ENCODE data around the gene RFX5.

The RFX5 gene

DNA sequence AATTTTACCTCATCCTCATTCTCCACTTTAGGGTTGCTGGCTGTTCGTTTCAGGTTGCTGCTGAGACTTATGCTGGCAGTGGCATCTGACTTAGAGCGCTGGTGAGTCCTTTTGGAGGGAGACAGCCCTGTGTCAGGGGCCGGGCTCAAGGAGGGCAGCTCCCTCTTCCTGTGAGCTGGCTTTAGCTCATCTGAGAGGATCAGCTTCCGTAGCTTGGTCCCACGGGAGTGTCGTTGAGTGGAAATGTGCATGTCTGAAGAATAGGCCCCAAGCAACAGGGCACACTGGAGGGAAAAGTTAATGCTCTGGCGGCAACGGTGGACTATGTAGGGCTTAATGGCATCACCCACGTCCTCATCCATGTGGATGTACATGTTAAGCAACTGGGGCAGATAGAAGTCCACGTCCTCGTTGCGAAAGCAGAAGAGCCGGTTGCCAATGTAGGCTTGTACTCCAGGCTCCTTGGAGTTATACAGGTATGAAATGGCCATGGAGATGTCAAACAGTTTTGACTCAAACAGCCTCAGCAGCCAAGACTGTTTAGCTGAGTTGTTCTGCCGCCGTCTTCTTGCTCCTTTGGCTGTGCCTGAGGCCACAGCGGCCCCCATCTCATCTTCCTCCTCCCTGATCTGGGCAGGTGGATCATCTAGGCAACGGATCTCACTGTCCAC is 31.4 kb downstream of the RFX5 start:
- FAIRE-seq, result no peak

- no peak for FAIRE-seq
Measured at GRCh38 chr1:151314137-151314875, 32.7 kb downstream of the RFX5 start.

GRCh38 chr1:151313501-151313900 is 33.6 kb downstream of the RFX5 start:
- FAIRE-seq, result no peak

GRCh38 chr1:151312826-151313225 is 34.2 kb downstream of the RFX5 start:
- no peak for FAIRE-seq

DNA sequence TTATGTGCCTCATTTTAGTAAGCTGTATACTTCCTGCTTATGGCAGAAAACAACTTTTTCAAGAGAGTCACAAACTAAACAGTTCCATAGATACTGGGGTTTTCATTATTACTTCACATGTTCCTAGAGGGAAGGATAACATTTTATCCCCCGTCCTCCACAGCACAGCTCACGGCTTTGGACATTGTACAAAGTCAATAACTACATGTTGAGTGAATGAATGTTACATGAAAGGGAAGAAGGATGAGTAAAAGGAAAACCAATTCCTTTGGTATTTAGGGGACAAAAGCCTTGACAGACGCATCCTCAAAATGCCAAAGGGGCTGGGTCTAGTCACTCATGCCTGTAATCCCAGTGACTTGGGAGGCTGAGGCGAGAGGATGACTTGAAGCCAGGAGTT is 34.6 kb downstream of the RFX5 start:
- FAIRE-seq, result no peak

DNA sequence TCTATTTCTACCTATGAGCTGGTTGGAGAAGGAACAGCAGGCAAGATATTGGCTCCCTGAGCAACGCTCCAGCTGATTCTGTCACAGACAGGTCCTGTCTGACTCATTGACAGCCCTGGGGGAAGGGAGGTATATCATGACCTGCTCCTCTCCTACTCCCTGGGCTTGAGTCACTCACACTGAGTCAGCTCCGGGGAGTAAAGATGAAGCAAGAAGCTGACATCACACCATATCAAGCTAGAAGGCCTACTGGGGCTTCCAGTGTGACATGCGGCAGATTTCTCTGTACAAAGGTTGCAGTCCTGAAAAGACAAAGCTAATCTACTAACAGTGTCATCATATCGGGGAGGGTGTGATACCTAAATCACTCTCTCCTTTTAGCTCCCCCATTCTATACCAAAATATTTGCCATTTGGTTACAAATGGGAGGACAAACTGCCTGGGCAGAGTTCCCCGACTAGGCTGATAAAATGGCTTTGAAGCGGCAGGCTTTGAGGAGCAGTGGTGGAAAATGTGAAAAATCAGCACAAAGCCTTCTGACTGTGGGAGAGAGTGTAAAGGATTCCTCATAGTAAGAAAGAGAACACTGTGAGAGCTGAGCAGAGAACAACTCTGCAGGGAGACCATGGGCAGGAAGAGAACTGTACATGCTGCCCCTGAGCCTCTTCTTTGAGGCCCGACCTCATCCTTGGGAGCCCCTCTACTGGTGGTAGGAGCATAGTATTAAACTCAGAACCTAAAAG is 35.3 kb downstream of the RFX5 start:
- no peak for FAIRE-seq

- FAIRE-seq, result no peak
Measured at GRCh38 chr1:151311011-151311410, 36.0 kb downstream of the RFX5 start.

GRCh38 chr1:151309811-151310323 is 37.2 kb downstream of the RFX5 start:
- no peak for FAIRE-seq

DNA sequence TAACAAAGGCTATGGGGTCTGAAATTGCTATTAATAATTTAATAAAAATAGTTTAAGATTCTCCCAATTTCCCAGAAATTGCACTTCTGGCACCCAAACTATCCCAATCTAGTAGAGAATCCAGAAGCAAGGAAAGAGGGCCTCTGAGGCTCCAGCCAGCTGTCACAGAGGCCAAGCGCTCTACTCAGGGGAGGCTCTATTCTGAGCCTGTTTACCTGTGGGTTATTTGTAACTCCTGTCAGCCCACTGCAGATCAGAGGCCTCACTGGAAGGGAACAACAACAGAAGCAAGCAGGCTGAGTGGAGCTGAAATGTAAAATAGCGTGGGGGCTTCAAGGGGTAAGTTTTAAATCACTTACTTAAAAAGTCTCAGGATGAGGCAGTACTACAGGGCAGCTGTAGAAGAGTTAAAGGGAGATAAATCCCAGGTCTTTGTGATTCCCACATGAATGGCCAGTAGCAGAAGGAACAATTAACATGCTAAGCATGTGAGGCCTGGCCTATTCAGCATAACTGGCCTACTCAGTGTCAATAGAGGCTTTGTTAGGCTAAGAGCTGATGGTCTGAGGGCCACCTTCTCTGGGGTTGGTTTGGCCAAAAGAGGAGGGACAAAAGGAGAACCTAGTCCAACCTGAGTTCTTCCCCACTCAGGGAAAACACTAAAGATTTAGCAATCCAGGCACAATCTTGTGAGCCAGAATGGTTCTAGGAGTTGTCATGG is 52.1 kb downstream of the RFX5 start:
- no peak for FAIRE-seq

DNA sequence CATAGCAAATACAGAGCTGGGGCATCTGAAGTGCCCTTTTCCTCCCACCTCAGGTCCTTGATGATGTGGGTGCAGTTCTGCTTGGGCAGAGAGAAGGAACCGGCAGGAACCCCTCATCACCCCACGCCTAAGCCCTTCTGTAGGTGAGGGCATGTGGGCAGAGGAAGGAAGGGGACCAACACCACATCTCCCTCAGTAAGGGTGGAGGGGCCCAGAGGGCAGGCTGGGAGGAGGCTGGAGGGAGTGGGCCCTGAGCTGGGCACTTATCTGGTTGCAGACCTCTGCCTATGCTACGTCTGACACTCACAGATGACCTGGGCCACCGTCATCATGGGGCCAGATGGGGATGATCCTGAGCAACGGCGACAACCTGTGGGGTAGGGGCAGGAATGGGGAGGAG is 54.0 kb downstream of the RFX5 start:
- FAIRE-seq, result no peak

DNA sequence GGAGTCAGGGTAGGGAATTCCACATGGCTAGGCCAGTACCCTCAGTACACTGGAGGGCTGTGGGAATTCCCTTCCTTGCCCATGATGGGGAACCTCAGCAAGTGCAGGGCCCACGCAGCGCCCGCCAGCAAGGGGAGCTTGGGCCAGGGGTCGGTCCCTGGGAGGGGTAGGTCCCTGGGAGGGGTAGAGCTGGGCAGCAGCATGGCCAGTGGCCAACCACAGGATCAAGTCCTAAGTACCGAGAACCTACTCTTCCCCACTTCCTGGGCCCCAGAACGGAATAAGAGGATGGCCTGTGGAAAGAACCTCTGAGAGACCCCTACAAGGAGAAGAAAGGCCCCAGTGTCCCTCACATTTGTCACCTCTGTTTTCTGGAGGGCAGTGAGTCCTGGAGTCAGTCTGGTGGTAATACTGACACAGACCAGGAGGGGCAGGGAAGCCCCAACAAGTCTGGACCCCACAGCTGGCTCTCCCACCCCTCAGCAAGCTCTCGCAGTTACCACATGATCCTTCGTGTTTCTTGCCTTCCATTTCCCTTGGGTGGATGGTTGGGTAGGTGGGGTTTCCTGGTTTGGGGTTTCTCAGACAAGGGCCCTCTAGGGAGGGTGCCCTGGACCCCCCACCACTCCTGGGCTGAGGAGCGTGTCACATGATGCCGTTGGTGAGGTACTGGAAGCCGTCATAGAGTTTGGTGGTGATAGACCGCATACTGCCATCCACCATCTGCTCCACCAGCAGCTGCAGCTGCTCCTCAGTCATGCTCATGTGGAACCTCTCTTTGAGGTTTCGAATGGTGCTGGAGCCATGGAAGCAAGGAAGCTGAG is 54.6 kb downstream of the RFX5 start:
- no peak for FAIRE-seq

DNA sequence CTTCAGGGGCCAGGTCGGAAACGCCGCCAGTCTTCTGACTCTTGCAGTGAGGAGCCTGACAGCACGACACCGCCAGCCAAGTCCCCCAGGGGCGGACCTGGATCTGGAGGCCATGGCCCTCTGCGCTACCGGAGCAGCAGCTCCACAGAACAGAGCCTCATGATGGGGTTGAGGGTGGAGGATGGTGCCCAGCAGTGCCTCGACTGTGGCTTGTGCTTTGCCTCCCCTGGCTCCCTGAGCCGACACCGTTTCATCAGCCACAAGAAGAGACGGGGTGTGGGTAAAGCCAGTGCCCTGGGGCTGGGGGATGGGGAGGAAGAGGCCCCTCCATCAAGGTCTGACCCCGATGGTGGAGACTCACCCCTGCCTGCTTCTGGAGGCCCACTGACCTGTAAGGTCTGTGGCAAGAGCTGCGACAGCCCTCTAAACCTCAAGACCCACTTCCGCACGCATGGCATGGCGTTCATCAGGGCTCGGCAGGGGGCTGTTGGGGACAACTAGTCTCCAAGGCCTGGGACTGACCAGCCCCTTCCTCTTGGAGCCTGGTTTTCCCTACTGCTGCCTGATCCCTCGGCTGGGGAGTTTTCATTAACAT is 56.2 kb downstream of the RFX5 start:
- no peak for FAIRE-seq
